IMR-90 (cell line): ENCODE results near the gene KCNK3. TPM values are rescaled to one million over a fixed set of nuclear protein-coding genes. Genes with fewer than 3 reads are reported as not detected.

Source experiments
- ATAC-seq: fragments of 200-7000 bp; cut with Tn5 transposase; 2 replicates; pipeline ENCODE4 v1.9.1; 2020; ENCODE audit warnings: low read depth, mild to moderate bottlenecking, moderate library complexity
- BruUV-seq: library from RNA; stranded (reverse); fragments of 400-500 nt; replicated peaks from 2 replicates; lab custom pipeline; 2021; lab: Mats Ljungman, UMichigan
- CTCF ChIA-PET: fragments of 300-600 bp; formaldehyde crosslinking; extraction: SDS; loops from one replicate; lab custom pipeline; 2021; ENCODE audit warnings: antibody characterized with exemption; lab: Yijun Ruan, JAX
- POLR2A ChIA-PET: fragments of 300-600 bp; sonication (Branson Sonifier 250); formaldehyde crosslinking; loops from one replicate; lab custom pipeline; 2022; ENCODE audit warnings: antibody characterized with exemption; ENCODE audit not compliant: unreplicated experiment; lab: Charles Lee
- DNase-seq: peaks from one replicate; pipeline ENCODE4 v3.0.0; 2013
- H2AFZ ChIP-seq: replicated peaks from 2 replicates; pipeline ENCODE3; 2013; ENCODE audit warnings: low read length, mild to moderate bottlenecking; ENCODE audit not compliant: poor library complexity
- H2AK5ac ChIP-seq: 2 replicates; pipeline ENCODE4 v1.6.1; 2013; ENCODE audit warnings: low read depth, low read length, inconsistent platforms
- H2AK9ac ChIP-seq: replicated peaks from 2 replicates; pipeline ENCODE3; 2013; ENCODE audit warnings: mild to moderate bottlenecking, low read depth, low read length, moderate library complexity; ENCODE audit not compliant: poor library complexity
- H2BK120ac ChIP-seq: 2 replicates; pipeline ENCODE4 v1.6.1; 2013; ENCODE audit warnings: low read depth, low read length, inconsistent platforms
- H2BK15ac ChIP-seq: 3 replicates; pipeline ENCODE4 v1.6.1; 2013; ENCODE audit warnings: low read depth, low read length, inconsistent platforms
- H2BK20ac ChIP-seq: 2 replicates; pipeline ENCODE4 v1.6.1; 2013; ENCODE audit warnings: low read depth, mild to moderate bottlenecking, inconsistent platforms, low read length, moderate library complexity
- H2BK5ac ChIP-seq: 2 replicates; pipeline ENCODE4 v1.6.1; 2013; ENCODE audit warnings: mild to moderate bottlenecking, low read depth, low read length, inconsistent platforms; ENCODE audit not compliant: poor library complexity, severe bottlenecking
- H3K14ac ChIP-seq: replicated peaks from 2 replicates; pipeline ENCODE4 v1.6.1; 2013; ENCODE audit warnings: low read depth, low read length, inconsistent platforms
- H3K18ac ChIP-seq: 2 replicates; pipeline ENCODE4 v1.6.1; 2013; ENCODE audit warnings: low read depth, low read length, control low read depth
- H3K23ac ChIP-seq: 2 replicates; pipeline ENCODE4 v1.6.1; 2013; ENCODE audit warnings: low read depth, low read length, inconsistent platforms
- H3K27ac ChIP-seq: 2 replicates; pipeline ENCODE4 v1.5.1; 2013; ENCODE audit warnings: mild to moderate bottlenecking, control low read depth, low read length; ENCODE audit not compliant: insufficient read depth
- H3K27me3 ChIP-seq: 2 replicates; pipeline ENCODE4 v1.6.1; 2013; ENCODE audit warnings: low read length; ENCODE audit not compliant: control insufficient read depth, insufficient read depth
- H3K36me3 ChIP-seq: 2 replicates; pipeline ENCODE4 v1.6.1; 2013; ENCODE audit warnings: low read length, mixed read lengths; ENCODE audit not compliant: control insufficient read depth, insufficient read depth
- H3K4ac ChIP-seq: 2 replicates; pipeline ENCODE4 v1.6.1; 2013; ENCODE audit warnings: low read depth, low read length, inconsistent platforms
- H3K4me1 ChIP-seq: 2 replicates; pipeline ENCODE4 v1.6.1; 2013; ENCODE audit warnings: low read length, mixed read lengths; ENCODE audit not compliant: control insufficient read depth, insufficient read depth
- H3K4me2 ChIP-seq: 2 replicates; pipeline ENCODE4 v1.6.1; 2013; ENCODE audit warnings: low read depth, mild to moderate bottlenecking, control low read depth, low read length, moderate library complexity
- H3K4me3 ChIP-seq: 2 replicates; pipeline ENCODE4 v1.5.1; 2013; ENCODE audit warnings: low read depth, mild to moderate bottlenecking, control low read depth, low read length, moderate library complexity; ENCODE audit not compliant: insufficient read depth
- H3K56ac ChIP-seq: 2 replicates; pipeline ENCODE4 v1.6.1; 2013; ENCODE audit warnings: low read length, inconsistent platforms; ENCODE audit not compliant: insufficient read depth; ENCODE audit errors: extremely low read depth
- H3K79me1 ChIP-seq, 2 experiments: 2 replicates each; pipeline ENCODE4 v1.6.1; 2013; ENCODE audit warnings: low read length in 2 of 2, inconsistent platforms in 1 of 2, low read depth in 1 of 2
- H3K9ac ChIP-seq: 2 replicates; pipeline ENCODE4 v1.6.1; 2013; ENCODE audit warnings: low read depth, low read length, control low read depth
- H3K9me1 ChIP-seq: 2 replicates; pipeline ENCODE4 v1.6.1; 2013; ENCODE audit warnings: low read length, inconsistent platforms; ENCODE audit not compliant: insufficient read depth
- H3K9me3 ChIP-seq: 2 replicates; pipeline ENCODE4 v1.6.1; 2013; ENCODE audit warnings: low read length; ENCODE audit not compliant: control insufficient read depth, insufficient read depth
- H4K20me1 ChIP-seq: 2 replicates; pipeline ENCODE4 v1.6.1; 2013; ENCODE audit warnings: low read length, inconsistent platforms; ENCODE audit not compliant: insufficient read depth
- H4K5ac ChIP-seq: 2 replicates; pipeline ENCODE4 v1.6.1; 2013; ENCODE audit warnings: mild to moderate bottlenecking, low read depth, low read length, control low read depth
- H4K8ac ChIP-seq, 2 experiments: 2 replicates each; pipeline ENCODE4 v1.6.1; 2013; ENCODE audit warnings: low read depth in 2 of 2, low read length in 2 of 2, control low read depth in 1 of 2, inconsistent platforms in 1 of 2
- H4K91ac ChIP-seq: 2 replicates; pipeline ENCODE4 v1.6.1; 2013; ENCODE audit warnings: low read depth, low read length, inconsistent platforms; ENCODE audit not compliant: insufficient read depth
- BHLHE40 ChIP-seq: fragments of 150-350 bp; IDR thresholded peaks from 2 replicates; pipeline ENCODE4 v1.6.1; 2016; ENCODE audit warnings: mild to moderate bottlenecking, low read depth, low read length
- CEBPB ChIP-seq: IDR thresholded peaks from 2 replicates; pipeline ENCODE4 v1.6.1; 2012; ENCODE audit warnings: low read depth, low read length, improper control_type of control experiment
- CHD1 ChIP-seq: IDR thresholded peaks from 2 replicates; pipeline ENCODE4 v1.6.1; 2012; ENCODE audit warnings: low read depth, low read length, improper control_type of control experiment
- FOS ChIP-seq: fragments of 150-350 bp; IDR thresholded peaks from 2 replicates; pipeline ENCODE4 v1.6.1; 2016; ENCODE audit warnings: low read depth, low read length
- MAFK ChIP-seq: IDR thresholded peaks from 2 replicates; pipeline ENCODE4 v1.6.1; 2012; ENCODE audit warnings: low read depth, low read length, improper control_type of control experiment
- MAZ ChIP-seq: IDR thresholded peaks from 2 replicates; pipeline ENCODE4 v1.6.1; 2012; ENCODE audit warnings: low read depth, mild to moderate bottlenecking, low read length, improper control_type of control experiment, moderate library complexity, borderline replicate concordance
- MXI1 ChIP-seq: IDR thresholded peaks from 2 replicates; pipeline ENCODE4 v1.6.1; 2012; ENCODE audit warnings: low read depth, mild to moderate bottlenecking, low read length, moderate library complexity, borderline replicate concordance
- NFE2L2 ChIP-seq: fragments of 150-350 bp; IDR thresholded peaks from 2 replicates; pipeline ENCODE4 v1.6.1; 2016; ENCODE audit warnings: low read depth, mild to moderate bottlenecking, low read length
- POLR2A ChIP-seq: IDR thresholded peaks from 2 replicates; pipeline ENCODE4 v1.6.1; 2012; ENCODE audit warnings: mild to moderate bottlenecking, low read depth, low read length
- RAD21 ChIP-seq: IDR thresholded peaks from 2 replicates; pipeline ENCODE4 v1.6.1; 2012; ENCODE audit warnings: low read length, improper control_type of control experiment
- RCOR1 ChIP-seq: IDR thresholded peaks from 2 replicates; pipeline ENCODE4 v1.6.1; 2012; ENCODE audit warnings: mild to moderate bottlenecking, low read length, improper control_type of control experiment; ENCODE audit not compliant: insufficient replicate concordance
- RFX5 ChIP-seq: IDR thresholded peaks from 2 replicates; pipeline ENCODE4 v1.8.0; 2012; ENCODE audit warnings: low read depth, mild to moderate bottlenecking, low read length, moderate library complexity
- SMC3 ChIP-seq: fragments of 150-350 bp; IDR thresholded peaks from 2 replicates; pipeline ENCODE4 v1.6.1; 2016; ENCODE audit warnings: low read depth, mild to moderate bottlenecking, antibody characterized with exemption, low read length, moderate library complexity
- WGBS, 2 experiments: methylation state at CpG; one replicate each; pipeline versions ENCODE4 v1.1.5 to v1.1.7; 2013; ENCODE audit warnings: missing lambda C conversion rate in 2 of 2; ENCODE audit not compliant: insufficient read length in 1 of 2; ENCODE audit errors: extremely low coverage in 2 of 2; 5-methylcytosine and 5-hydroxymethylcytosine counted together
- dilution Hi-C: fragments of 300-500 bp; cut with HindIII; formaldehyde crosslinking; loops from one replicate; pipeline ENCODE4 v1.14.3; 2018; ENCODE audit warnings: low sequenced_read_pairs; ENCODE audit not compliant: unreplicated experiment
- in situ Hi-C: fragments of 300-500 bp; cut with MboI; formaldehyde crosslinking; loops from 3 replicates; pipeline ENCODE4 v1.14.3; 2019; ENCODE audit warnings: low sequenced_read_pairs, inconsistent platforms, mixed read lengths
- intact Hi-C: fragments of 100-400 bp; cut with micrococcal nuclease; formaldehyde crosslinking; loops from 2 replicates; pipeline ENCODE4 v1.10.0; 2022
- polyA plus RNA-seq, 3 experiments: library from polyadenylated mRNA; depleted of rRNA; stranded (reverse); fragments of >200 nt; gene quantifications; 2 replicates each; pipeline ENCODE4 v1.2.3, GENCODE V29; 2012; ENCODE audit warnings: low replicate concordance in 1 of 3
- total RNA-seq: library from RNA; depleted of rRNA; stranded (reverse); fragments of >200 nt; gene quantifications from 2 replicates; pipeline ENCODE4 v1.2.3, GENCODE V29; 2012
- TF ChIP-seq, protein P1 (sequence below): fragments of 150-350 bp; IDR thresholded peaks from 2 replicates; pipeline ENCODE4 v1.6.1; 2017; ENCODE audit warnings: mild to moderate bottlenecking, antibody characterized with exemption, low read length, low read depth
- TF ChIP-seq, protein P2 (sequence below): fragments of 150-350 bp; IDR thresholded peaks from 2 replicates; pipeline ENCODE4 v1.6.1; 2016; ENCODE audit warnings: low read depth, mild to moderate bottlenecking, low read length, moderate library complexity, borderline replicate concordance
- TF ChIP-seq, protein P3 (sequence below): conservative IDR thresholded peaks from 2 replicates; pipeline ENCODE4 v1.5.1; 2012; ENCODE audit warnings: mild to moderate bottlenecking, low read depth, low read length, improper control_type of control experiment

KCNK3 gene
- total and polyA plus RNA-seq, 2 of the 4 experiments (the other 2 are of a cell fraction): under 0.01 to 0.03 TPM

DNA sequence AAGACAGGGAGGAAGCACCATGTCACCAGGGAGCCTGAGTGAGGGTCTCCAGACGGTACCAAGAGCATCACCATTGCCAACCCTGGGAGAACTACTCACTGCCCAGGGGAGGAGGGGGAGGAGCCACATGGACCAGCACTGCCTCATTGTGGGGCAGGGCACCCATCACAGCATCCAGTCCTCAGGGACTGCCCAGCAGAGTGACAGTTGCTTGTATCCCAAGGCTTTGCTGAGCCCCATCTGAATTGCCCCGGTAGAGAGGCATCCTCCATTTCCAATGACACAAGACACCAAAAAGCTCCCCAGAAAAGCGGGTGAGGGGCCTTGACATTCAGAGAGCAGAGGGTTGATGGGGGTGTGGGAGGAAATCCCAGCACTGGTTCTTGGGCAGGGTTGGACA is 44.5 kb upstream of the KCNK3 start:
- Histone ChIP-seq H3K4me3 (no peak overlapping the region), H3K4me1 (peaks cover 2% of the 10 kb centered on the region; the same call in 1 of the 2 replicates), H2BK120ac (no peak overlapping the region), H4K5ac (no peak overlapping the region), H4K91ac (no peak overlapping the region), H3K27ac (no peak overlapping the region), H3K14ac (no peak overlapping the region), H3K79me1 (no peaks in the 10 kb centered on the region), H2BK15ac (no peak overlapping the region), H3K9me3 (peaks cover 3% of the 10 kb centered on the region), H2AFZ (no peak overlapping the region), H4K8ac (no peak overlapping the region), H3K18ac (no peak overlapping the region), H3K23ac (no peak overlapping the region), H3K27me3 (peaks cover 57% of the 10 kb centered on the region), H2BK20ac (no peak overlapping the region), H3K9me1 (no peaks in the 10 kb centered on the region), H3K36me3 (no peaks in the 10 kb centered on the region), H2AK9ac (no peak overlapping the region), H3K56ac (no peak overlapping the region), H2BK5ac (no peak overlapping the region), H3K9ac (no peak overlapping the region), H2AK5ac (no peak overlapping the region), H3K4ac (no peak overlapping the region), H3K4me2 (no peak overlapping the region), H4K20me1 (no peaks in the 10 kb centered on the region)
- TF ChIP-seq SMC3 (no peak), MXI1 (no peak), MAFK (no peak), MAZ (no peak), POLR2A (no peak), CEBPB (no peak), NFE2L2 (no peak), RAD21 (no peak), FOS (no peak), RFX5 (no peak), CHD1 (no peak), BHLHE40 (no peak), RCOR1 (no peak)
- TF ChIP-seq, protein P1, sequence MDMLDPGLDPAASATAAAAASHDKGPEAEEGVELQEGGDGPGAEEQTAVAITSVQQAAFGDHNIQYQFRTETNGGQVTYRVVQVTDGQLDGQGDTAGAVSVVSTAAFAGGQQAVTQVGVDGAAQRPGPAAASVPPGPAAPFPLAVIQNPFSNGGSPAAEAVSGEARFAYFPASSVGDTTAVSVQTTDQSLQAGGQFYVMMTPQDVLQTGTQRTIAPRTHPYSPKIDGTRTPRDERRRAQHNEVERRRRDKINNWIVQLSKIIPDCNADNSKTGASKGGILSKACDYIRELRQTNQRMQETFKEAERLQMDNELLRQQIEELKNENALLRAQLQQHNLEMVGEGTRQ: no peak
- TF ChIP-seq, protein P2, sequence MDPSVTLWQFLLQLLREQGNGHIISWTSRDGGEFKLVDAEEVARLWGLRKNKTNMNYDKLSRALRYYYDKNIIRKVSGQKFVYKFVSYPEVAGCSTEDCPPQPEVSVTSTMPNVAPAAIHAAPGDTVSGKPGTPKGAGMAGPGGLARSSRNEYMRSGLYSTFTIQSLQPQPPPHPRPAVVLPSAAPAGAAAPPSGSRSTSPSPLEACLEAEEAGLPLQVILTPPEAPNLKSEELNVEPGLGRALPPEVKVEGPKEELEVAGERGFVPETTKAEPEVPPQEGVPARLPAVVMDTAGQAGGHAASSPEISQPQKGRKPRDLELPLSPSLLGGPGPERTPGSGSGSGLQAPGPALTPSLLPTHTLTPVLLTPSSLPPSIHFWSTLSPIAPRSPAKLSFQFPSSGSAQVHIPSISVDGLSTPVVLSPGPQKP: no peak
- TF ChIP-seq, protein P3, sequence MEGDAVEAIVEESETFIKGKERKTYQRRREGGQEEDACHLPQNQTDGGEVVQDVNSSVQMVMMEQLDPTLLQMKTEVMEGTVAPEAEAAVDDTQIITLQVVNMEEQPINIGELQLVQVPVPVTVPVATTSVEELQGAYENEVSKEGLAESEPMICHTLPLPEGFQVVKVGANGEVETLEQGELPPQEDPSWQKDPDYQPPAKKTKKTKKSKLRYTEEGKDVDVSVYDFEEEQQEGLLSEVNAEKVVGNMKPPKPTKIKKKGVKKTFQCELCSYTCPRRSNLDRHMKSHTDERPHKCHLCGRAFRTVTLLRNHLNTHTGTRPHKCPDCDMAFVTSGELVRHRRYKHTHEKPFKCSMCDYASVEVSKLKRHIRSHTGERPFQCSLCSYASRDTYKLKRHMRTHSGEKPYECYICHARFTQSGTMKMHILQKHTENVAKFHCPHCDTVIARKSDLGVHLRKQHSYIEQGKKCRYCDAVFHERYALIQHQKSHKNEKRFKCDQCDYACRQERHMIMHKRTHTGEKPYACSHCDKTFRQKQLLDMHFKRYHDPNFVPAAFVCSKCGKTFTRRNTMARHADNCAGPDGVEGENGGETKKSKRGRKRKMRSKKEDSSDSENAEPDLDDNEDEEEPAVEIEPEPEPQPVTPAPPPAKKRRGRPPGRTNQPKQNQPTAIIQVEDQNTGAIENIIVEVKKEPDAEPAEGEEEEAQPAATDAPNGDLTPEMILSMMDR: no peak
- intact Hi-C loops: no loop called here
- POLR2A ChIA-PET: no interaction called here
- DNase-seq (no peak), ATAC-seq (no peak)
- in situ Hi-C loops: no loop called here
- no TSS peak for BruUV-seq
- WGBS, 2 experiments: no CpG with 5 or more reads among the region's 3 CpGs
- CTCF ChIA-PET: no interaction called here
- dilution Hi-C loops: no loop called here
